HG03521 (cell line): ENCODE data around the gene ANKRD12.
"Not testable (repeated sequence)": the region's sequence is repeated elsewhere in the genome, so short reads cannot be mapped to it uniquely, and the experiment has no call there.

ENCODE experiments used
- ATAC-seq: cut with Tn5 transposase; IDR thresholded peaks from one replicate; pipeline ENCODE4 v1.9.1; 2021; ENCODE audit warnings: mild to moderate bottlenecking, moderate library complexity; ENCODE audit not compliant: unreplicated experiment

ANKRD12 gene

DNA sequence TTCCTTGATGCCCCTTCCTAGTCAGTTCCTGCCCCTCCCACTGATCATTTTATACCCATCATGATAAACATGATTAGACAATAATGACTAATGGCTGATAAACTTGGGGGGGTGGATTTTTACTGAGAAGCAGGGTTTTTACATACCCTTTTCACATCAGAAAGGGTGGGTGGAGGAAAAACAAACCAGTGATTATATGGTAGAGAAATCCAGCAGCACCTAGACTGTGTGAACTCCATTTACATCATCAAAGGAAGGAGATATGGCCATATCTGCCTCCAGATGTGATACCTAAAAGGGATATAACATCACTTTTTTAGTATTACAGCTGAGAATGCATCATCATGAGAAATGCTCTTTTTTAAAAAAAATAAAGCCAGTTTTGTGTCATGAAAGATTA is 89.9 kb downstream of the ANKRD12 start:
- no peak for ATAC-seq

DNA sequence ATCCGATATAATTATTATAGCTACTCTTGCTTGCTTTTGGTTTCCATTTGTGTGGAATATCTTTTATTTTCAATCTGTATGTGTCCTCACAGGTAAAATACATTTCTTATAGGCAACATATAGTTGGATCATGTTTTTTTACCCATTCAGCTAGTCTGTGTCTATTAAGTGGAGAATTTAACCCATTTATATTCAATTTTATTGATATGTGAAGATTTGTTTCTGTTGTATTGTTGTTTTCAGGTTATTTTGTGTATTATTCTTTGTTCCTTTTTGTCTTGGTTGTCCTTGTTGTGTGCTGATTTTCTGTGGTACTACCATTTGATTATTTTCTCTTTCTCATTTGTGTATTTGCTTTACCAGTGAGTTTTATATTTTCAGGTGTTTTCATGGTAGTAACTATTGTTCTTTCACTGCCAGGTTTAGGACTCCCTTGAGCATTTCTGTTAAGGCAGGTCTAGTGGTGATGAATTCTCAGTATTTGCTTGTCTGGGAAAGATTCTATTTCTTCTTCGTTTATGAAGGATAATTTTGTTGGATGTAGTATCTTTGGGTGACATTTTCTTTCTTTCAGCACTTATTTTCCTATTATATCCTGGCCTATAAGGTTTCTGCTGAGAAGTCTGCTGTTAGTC is 95.4 kb downstream of the ANKRD12 start:
- ATAC-seq: no peak

DNA sequence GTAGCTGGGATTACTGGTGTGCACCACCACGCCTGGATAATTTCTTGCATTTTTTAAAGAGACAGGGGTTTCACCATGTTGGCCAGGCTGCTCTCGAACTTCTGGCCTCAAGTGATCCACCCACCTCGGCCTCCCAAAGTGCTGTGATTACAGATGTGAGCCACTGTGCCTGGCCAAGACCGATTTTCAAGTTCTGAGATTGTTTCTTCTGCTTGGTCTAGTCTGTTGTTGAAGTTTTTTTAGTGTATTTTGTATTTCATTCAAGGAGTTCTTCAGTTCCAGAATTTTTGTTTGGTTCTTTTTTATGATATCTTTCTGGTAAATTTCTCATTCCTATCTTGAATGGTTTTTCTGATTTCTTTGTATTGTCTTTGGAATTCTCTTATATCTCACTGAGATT is 96.4 kb downstream of the ANKRD12 start:
- ATAC-seq: no peak

- no peak for ATAC-seq
Observed at GRCh38 chr18:9233771-9234440, 97.3 kb downstream of the ANKRD12 start.

DNA sequence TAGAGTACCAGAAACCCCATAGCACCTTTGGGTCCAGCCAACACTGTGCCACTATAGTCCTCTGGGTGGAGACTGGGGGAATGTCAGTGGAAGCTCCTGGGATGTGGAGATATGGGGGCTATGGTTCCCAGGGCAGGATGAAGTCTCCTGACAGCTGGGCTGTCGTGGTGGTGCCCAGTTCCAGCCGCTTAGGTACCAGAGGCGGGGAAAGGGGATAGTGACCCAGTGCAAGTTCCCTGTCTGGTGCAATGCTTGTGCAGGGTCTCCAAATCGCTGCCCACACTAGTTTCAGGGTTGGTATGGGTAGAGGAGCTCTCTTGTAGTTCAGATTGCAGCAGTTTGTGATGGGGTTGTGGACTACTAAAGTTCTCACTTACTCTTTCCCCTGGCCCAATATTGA is 97.9 kb downstream of the ANKRD12 start:
- no peak for ATAC-seq

GRCh38 chr18:9237981-9238380 is 101.4 kb downstream of the ANKRD12 start:
- no peak for ATAC-seq

DNA sequence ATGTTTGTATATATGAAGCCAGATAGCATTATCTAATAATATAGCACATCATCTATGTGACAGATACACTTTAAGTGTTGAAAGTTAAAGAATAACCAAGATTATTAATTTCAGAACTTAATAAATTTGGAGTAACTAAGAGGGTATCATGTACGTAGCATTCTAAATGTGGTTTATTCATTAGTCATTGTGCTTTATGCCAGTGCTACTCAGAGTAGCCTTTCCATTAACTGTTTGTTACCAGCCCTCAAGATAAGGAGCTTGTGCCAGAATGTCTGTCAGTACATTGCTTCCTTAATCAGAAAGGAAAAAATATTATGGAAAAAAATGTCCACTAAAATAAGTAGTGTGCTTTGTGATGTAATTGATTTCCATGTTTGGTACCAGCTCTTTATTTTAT is 103.1 kb downstream of the ANKRD12 start:
- no peak for ATAC-seq

DNA sequence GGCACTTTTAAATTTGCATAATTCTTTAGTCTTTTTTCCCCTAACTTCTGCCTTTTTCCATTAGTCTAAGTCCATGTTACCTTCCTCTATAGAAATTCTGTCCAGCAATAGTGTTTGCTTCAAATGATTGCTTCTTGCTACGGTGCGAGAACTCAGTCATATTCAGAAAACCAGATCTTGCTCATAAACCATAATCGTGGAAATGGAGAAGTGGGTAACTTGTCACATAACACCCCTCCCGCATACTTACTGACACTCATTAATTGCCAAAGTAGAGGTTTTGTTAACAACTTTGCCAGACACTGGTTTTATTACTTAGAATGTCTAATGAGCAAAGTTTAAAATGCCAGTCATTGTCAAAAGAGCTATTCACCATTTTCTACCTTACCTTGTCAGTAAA is 103.7 kb downstream of the ANKRD12 start:
- no peak for ATAC-seq

DNA sequence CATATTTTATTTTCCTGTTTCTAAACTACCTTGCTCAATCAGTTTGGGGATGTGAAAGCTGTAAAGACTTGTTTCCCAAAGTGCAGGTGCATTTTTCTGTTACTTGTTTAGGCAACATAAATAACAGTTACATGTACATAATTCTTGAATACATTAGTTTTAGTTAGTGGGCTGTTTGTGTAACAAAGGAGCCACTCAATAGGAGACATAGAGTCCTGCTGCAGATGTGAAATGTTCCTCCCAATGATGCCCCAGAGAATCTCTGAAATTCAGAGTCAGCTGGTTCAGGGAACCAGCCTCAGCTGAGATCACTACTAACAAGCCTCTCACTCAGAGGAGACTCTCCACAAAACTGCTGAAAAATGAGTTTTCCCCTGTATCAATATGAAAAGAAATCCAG is 106.4 kb downstream of the ANKRD12 start:
- ATAC-seq: no peak

GRCh38 chr18:9244376-9244775 is 107.8 kb downstream of the ANKRD12 start:
- ATAC-seq: no peak

- ATAC-seq: no peak
Observed at GRCh38 chr18:9248661-9249060, 112.1 kb downstream of the ANKRD12 start.

DNA sequence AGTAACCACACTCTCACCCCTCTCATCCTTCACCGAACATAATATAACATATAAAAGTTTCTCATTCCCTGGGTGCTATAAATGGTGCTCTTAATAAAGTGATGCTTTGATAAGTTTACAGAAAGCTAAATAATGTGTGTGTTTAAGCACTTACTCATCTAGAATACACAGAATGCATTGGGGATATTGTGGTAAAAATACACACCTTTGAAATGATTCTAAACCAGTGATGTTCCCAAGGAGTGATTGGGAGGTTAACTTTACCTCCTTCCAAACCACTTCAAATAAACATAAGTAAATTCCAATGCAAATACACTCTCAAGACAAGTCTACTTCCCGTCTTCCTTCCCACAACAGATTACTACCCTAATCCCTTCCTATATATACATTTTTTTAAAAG is 112.7 kb downstream of the ANKRD12 start:
- no peak for ATAC-seq

DNA sequence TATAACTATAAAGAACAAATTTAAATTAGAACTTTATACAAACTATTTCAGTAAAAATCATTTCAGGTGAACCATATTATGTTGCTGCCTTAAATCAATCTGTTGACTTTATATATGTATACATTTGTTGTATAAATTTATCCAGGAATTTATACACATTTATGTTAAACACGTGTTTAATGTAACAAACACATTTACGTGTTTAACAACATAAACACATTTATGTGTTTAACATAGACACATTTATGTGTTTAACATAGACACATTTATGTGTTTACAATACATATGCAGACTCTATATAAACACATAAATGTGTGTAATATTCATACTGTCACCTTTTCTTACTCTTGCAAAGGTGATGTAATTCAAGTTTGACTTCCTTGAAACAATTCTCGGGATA is 122.6 kb downstream of the ANKRD12 start:
- ATAC-seq: no peak

DNA sequence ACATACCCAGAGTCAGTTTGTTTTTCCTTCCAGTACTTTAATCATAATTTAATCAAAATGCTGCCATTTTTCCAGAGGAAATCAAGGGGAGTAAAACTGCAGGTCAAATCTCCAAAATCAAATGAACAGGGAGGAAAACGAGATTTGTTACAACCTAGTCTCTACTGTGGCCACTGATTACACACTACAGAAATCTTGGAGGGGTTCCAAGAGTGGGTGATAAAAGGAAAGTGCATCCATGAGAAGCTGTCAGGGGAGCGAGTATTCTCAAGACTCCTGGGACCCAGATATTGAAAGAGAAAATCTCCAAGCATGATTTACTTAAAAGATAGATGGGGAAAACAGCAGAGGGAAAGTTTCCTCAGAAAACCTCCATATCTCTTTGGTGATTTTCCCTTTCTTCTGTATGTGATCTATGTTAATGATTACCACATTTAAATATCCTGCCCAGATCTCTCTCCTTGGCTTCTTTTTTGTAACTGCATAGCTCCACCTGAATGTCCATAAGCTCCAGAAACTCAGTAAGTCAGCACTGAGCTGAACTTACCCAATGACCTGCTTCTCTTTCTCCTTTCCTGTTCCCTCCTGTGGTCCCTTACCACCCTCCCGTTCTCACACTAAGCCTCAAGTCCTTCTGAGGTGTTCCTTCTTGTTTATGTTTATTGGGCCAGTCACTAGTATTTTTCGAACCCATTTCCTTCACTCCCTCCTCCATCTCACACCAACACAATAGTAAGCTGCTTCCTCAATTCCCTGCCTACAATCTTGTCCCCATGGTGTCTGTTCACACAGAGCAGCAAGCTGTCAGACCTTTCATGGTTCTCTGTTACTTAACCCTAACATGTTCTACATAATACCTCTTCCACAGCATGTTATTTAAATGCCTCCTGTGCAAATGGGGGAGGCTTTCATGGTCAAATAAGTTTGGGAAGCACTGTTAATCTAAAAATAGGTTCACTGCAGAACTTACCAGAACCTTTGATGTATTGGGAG is 124.1 kb downstream of the ANKRD12 start:
- no peak for ATAC-seq

DNA sequence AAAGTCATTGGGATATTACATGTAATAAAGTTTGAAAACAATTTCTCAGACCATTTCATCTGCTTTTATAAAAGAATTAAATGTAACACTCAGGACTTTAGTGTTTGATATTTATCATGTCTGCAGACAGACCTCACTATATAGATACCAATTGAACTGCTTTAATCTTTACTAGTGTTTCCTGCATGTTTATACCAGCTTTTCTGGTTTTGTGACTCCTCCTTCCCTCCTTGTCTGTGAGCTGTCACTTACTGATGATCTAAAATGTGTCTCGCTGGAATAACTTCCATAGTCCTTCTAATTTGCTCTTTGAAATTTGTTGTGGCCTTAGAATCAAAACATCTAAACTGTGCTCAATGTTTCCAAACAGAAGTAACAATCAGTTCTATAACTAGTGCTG is 126.7 kb downstream of the ANKRD12 start:
- no peak for ATAC-seq

GRCh38 chr18:9264797-9265196 is 128.2 kb downstream of the ANKRD12 start:
- not testable (repeated sequence) for ATAC-seq

DNA sequence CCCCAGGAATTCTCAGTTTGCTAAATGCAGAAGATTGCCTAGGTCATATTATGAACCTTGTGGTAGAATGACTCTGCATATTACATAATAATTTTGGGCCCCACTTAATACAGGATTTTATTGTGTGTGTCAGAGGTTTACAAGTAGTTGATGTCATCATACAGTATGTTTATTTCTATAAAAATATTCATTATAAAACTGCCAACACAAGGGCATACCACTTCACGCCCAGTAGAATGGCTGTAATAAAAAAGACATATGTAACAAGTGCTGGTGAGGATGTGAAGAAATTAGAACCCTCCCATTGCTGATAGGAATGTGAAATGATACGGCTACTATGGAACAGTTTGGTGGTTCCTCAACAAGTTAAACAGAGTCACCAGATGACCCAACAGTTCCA is 136.6 kb downstream of the ANKRD12 start:
- no peak for ATAC-seq

DNA sequence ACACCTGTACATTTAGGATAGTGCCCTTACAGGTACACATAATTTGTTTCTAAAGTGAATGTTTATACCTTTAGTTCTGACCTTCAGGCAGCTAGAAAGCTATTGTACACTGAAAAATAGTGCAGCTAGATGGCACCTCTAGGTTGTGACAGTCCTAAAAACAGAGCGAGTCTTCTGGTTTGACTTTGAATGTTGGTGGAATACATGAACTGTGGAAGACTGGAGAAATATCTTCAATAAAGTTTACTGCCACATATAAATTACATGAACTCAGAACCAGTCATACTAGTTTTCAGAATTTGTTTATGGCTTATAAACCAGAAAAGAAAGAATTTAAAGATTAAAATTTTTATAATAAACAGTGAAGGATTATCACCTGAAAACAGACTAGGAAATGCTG is 139.3 kb downstream of the ANKRD12 start:
- ATAC-seq: no peak

DNA sequence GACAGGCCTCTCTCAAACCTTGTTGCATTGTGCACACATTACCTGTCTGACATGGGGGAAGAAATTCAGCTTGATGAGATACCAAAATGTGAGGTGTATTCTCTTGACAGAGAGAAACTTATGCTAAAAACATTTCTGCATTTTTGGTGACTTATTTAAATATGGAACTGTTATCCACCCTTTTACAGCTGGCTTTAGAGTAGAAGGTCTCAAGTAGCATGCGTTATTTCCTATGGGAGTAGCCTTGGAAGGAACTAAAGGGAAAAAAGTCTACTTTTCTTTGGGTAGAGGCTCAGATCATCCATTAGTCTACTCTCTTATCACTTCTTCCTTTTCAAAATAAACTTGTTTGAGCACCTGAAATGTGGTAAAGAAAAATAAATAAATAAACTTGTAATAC is 141.4 kb downstream of the ANKRD12 start:
- no peak for ATAC-seq

GRCh38 chr18:9280849-9281248 is 144.3 kb downstream of the ANKRD12 start:
- ATAC-seq: no peak

DNA sequence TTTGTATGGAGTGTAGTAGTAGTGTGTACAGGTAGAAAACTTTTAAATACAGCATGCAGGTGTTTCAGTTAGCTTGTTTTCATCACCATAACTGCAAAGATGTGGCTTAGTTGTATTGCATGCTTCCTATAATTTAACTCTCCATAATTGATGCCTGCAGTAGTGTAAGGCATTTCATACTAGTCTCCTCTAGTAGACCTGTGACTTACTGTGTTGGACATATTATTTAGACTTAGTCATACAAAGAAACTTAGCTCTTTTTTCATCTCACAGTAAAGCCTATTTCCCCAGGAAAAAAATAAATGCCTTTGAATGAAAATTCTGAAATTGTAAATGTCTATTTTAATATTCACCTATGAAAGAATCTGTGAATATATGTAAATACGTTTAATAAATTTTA is 145.2 kb downstream of the ANKRD12 start:
- ATAC-seq: no peak

DNA sequence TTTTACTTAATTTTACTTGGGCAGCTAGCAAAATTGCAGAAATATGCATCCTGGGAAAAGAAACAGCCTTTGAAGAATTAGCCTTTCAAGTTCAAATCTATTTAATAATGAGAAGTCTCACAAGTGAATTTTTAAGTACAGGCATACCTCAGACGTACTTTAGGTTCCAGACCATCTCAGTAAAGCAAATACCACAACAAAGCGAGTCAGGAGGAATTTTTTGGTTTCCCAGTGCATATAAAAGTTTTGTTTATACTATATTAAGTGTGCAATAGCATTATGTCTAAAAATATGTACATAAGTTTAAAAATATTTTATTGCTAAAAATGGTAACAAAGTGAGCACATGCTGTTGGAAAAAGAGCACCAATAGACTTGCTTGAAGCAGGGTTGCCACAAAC is 147.2 kb downstream of the ANKRD12 start:
- ATAC-seq: no peak
